ENCODE measurements around the gene XXYLT1. TPM values are rescaled to one million over a fixed set of nuclear protein-coding genes. Genes with fewer than 3 reads are reported as not detected.

The XXYLT1 gene
- total and polyA plus RNA-seq, 9 of the 15 experiments (the other 6 are each of a cell fraction or from before 2014, with no cell fraction given) = 1.9 to 18.9 (median 15.0) TPM

- TF ChIP-seq SIN3A (IDR thresholded peaks at IDR 0.05; ENCODE audit: borderline replicate concordance in 2 of 2, control insufficient read depth in 1 of 2, low read depth in 2 of 2, low read length in 2 of 2) = no peak
- no peak for TF ChIP-seq PURB (CRISPR knock-in tag; IDR thresholded peaks at IDR 0.05; ENCODE audit: low read depth)
- TF ChIP-seq KAT7 (CRISPR knock-in tag; IDR thresholded peaks at IDR 0.05; ENCODE audit: borderline replicate concordance) = peak; percentile 82
- peak; percentile 33; the same call in 1 of the 2 replicates for TF ChIP-seq NCOR1 (IDR thresholded peaks at IDR 0.05)
- no peak for TF ChIP-seq MXD1 (CRISPR knock-in tag; IDR thresholded peaks at IDR 0.05; ENCODE audit: borderline replicate concordance, poor library complexity, severe bottlenecking)
- no peak for TF ChIP-seq ZNF764 (CRISPR knock-in tag; IDR thresholded peaks at IDR 0.05; ENCODE audit: low read depth)
- no peak for TF ChIP-seq ZBED1 (IDR thresholded peaks at IDR 0.05)
- no peak; the same call in 1 of the 2 replicates for TF ChIP-seq ZNF12 (CRISPR knock-in tag; IDR thresholded peaks at IDR 0.05)
- TF ChIP-seq RBFOX2 (IDR thresholded peaks at IDR 0.05; ENCODE audit: low read depth, low read length) = peak; percentile 93
- no peak for TF ChIP-seq ATF1 (CRISPR knock-in tag; IDR thresholded peaks at IDR 0.05)
- TF ChIP-seq ATF1 (tag; IDR thresholded peaks at IDR 0.05) = peak; percentile 55; the same call in 1 of the 2 replicates
- no peak for TF ChIP-seq GTF2B (IDR thresholded peaks at IDR 0.05; ENCODE audit: extremely low read depth, insufficient read length)
- TF ChIP-seq SRSF7 (optimal IDR thresholded peaks at IDR 0.05; ENCODE audit: low read depth, low read length) = no peak
- no peak for TF ChIP-seq NKRF (IDR thresholded peaks at IDR 0.05; ENCODE audit: borderline replicate concordance)
- no peak for TF ChIP-seq KDM5B (IDR thresholded peaks at IDR 0.05; ENCODE audit: insufficient replicate concordance, low read depth, low read length)
- no peak for TF ChIP-seq MBD2 (IDR thresholded peaks at IDR 0.05; ENCODE audit: borderline replicate concordance, low read depth)
- peak; percentile 22 for TF ChIP-seq CREM (IDR thresholded peaks at IDR 0.05; ENCODE audit: low read depth)
- TF ChIP-seq FOXA1 (IDR thresholded peaks at IDR 0.05; ENCODE audit: borderline replicate concordance) = no peak
- TF ChIP-seq BMI1 (IDR thresholded peaks at IDR 0.05; ENCODE audit: low read length) = no peak
- TF ChIP-seq SMARCB1 (IDR thresholded peaks at IDR 0.05; ENCODE audit: insufficient read length, low read depth) = no peak
- no peak for TF ChIP-seq MTA1 (IDR thresholded peaks at IDR 0.05; ENCODE audit: borderline replicate concordance)
- TF ChIP-seq RAD51 (IDR thresholded peaks at IDR 0.05; ENCODE audit: borderline replicate concordance, low read depth) = no peak
- TF ChIP-seq TSHZ1 (CRISPR knock-in tag; IDR thresholded peaks at IDR 0.05) = no peak
Measured at GRCh38 chr3:195259475-195260279, 11.3 kb downstream of the XXYLT1 start (continued).

Data from K562 (cell line).